NCI-H1105 treated with DMSO at 0.1 percent for 48 hours (cell line): ENCODE results near the gene FBXL22.

Experiments
- DNase-seq: peaks from one replicate; lab custom pipeline; 2025; lab: John Stamatoyannopoulos, UW

The FBXL22 gene

GRCh38 chr15:63597038-63597790 is at the start of gene FBXL22:
Gene FBXL22 (plus strand): TSS chr15:63597387. CDS start chr15:63597393, 6 bp downstream.
- no peak for DNase-seq

GRCh38 chr15:63551400-63551799 is 45.8 kb upstream of the FBXL22 start:
- DNase-seq = no peak

- no peak for DNase-seq
Measured at GRCh38 chr15:63553388-63553791, 43.8 kb upstream of the FBXL22 start.

- no peak for DNase-seq
Measured at GRCh38 chr15:63554337-63554927, 42.8 kb upstream of the FBXL22 start.

GRCh38 chr15:63555507-63555906 is 41.7 kb upstream of the FBXL22 start:
- no peak for DNase-seq

GRCh38 chr15:63556246-63556645 is 40.9 kb upstream of the FBXL22 start:
- DNase-seq = no peak

GRCh38 chr15:63556736-63557135 is 40.5 kb upstream of the FBXL22 start:
- DNase-seq = no peak

- no peak for DNase-seq
Measured at GRCh38 chr15:63559753-63560152, 37.4 kb upstream of the FBXL22 start.

GRCh38 chr15:63560741-63561448 is 36.3 kb upstream of the FBXL22 start:
- DNase-seq = no peak

- no peak for DNase-seq
Measured at GRCh38 chr15:63564093-63564492, 33.1 kb upstream of the FBXL22 start.

GRCh38 chr15:63565536-63566186 is 31.5 kb upstream of the FBXL22 start:
- DNase-seq = no peak

- no peak for DNase-seq
Measured at GRCh38 chr15:63572749-63573464, 24.3 kb upstream of the FBXL22 start.

- DNase-seq = no peak
Measured at GRCh38 chr15:63573533-63573932, 23.7 kb upstream of the FBXL22 start.

- DNase-seq = no peak
Measured at GRCh38 chr15:63575312-63575711, 21.9 kb upstream of the FBXL22 start.

- no peak for DNase-seq
Measured at GRCh38 chr15:63576441-63576840, 20.7 kb upstream of the FBXL22 start.

- DNase-seq = no peak
Measured at GRCh38 chr15:63582179-63582578, 15.0 kb upstream of the FBXL22 start.

GRCh38 chr15:63582718-63583426 is 14.3 kb upstream of the FBXL22 start:
- no peak for DNase-seq

GRCh38 chr15:63586790-63587189 is 10.4 kb upstream of the FBXL22 start:
- no peak for DNase-seq

- DNase-seq = no peak
Measured at GRCh38 chr15:63587527-63587926, 9.7 kb upstream of the FBXL22 start.

GRCh38 chr15:63588826-63589225 is 8.4 kb upstream of the FBXL22 start:
- DNase-seq = no peak
